Measurements from ENCODE around the gene COL9A3.
A peak's percentile ranks its signal among the peaks of the same experiment; 100 is the strongest.

Gene COL9A3

DNA sequence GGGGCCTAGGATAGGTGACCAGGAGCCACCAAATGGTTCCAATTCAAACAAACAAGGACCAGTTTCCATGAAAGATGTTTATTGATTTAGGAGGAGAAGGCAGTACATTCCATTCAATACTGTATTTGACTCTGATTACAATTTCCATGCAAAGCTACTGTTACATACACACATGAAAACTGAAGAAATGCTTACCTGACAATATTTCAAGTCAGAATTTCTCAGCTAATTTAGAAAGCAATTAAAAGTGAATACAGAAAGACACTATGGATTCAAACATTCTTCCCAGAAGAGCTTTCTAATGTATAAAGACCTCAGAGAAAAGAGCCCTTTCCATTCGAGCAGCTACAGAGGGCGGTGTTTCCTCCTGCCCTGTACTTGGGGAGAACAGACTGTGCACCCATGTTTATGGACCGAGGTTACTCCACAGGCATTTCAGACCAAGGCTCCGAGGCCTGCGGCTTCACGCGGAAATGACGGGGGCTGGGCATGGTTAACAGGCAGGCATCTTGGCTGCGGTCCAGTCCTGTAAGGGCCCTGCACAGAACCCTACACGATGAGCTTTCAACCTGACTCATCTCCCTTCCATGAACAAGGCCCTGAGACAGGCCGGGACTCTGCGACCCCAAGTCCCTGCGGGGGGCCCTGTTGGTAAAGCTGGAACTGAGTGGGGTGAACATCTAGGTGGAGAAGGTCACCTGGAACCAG, 70.5 kb downstream of the COL9A3 start:
- peak; percentile 84 for ATAC-seq
- Mint-ChIP-seq H3K4me1 (peaks cover 45% of the 10 kb centered on the region), H3K27ac (peak overlapping the region in 1 of 2 donors; percentile 63), H3K4me3 (peak overlapping the region in 1 of 2 donors; percentile 44), H3K27me3 (no peaks in the 10 kb centered on the region), H3K9me3 (no peaks in the 10 kb centered on the region)
- peak; percentile 31 to 62 for DNase-seq

GRCh38 chr20:62887860-62888239, 71.0 kb downstream of the COL9A3 start:
- Mint-ChIP-seq H3K27ac (no peak overlapping the region), H3K9me3 (no peaks in the 10 kb centered on the region), H3K27me3 (no peaks in the 10 kb centered on the region), H3K4me3 (peak overlapping the region in 1 of 2 donors; percentile 44), H3K4me1 (peaks cover 50% of the 10 kb centered on the region)
- ATAC-seq (no peak), DNase-seq (no peak)

DNA sequence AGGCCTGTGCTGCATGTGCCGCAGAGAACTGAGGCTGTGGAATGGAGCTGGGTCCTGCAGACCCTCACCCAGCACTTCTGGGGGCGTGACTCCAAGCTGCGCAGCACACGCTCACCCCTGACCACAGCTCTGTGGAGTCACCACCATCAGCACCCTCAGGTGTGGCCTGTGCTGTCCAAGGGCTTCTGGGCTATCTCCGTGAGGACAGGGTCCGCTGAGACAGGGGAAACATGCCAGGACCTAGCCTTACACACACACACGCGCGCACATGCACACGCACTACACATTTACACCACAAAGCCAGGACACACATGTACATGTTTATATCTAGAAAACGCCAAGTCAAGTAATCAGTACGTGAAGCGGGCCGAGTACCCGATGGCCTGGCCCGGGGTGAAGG, 71.6 kb downstream of the COL9A3 start:
- H3K27ac Mint-ChIP-seq, result no peak overlapping the region
- ATAC-seq (no peak), DNase-seq (no peak)
- peaks cover 56% of the 10 kb centered on the region for H3K4me1 Mint-ChIP-seq
- no peak overlapping the region for H3K4me3 Mint-ChIP-seq
- no peaks in the 10 kb centered on the region for H3K9me3 Mint-ChIP-seq
- no peaks in the 10 kb centered on the region for H3K27me3 Mint-ChIP-seq

GRCh38 chr20:62888910-62889309, 72.1 kb downstream of the COL9A3 start:
- no peak for ATAC-seq
- H3K27ac Mint-ChIP-seq, result no peak overlapping the region
- DNase-seq, result no peak
- H3K4me3 Mint-ChIP-seq, result no peak overlapping the region
- no peaks in the 10 kb centered on the region for H3K27me3 Mint-ChIP-seq
- H3K9me3 Mint-ChIP-seq, result no peaks in the 10 kb centered on the region
- peaks cover 61% of the 10 kb centered on the region for H3K4me1 Mint-ChIP-seq

DNA sequence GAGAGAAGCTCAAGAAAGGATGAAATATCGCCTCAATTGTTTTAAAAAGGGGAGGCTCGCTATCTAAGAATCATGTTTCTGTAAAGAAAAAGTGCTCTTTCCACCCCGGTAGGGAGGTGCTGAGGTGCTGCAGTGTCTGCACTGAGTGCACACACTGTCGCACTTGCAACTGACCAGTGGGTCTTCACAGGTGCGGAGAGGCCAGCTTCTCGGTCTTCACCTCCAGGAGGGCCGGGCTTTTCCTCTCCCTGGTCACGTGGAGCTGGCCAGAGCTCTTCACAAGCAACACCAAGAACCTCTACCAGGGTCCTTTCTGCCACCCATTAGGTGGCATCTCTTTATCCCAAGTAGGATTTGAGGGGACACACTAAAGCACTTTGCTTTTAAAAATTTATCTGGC, 72.6 kb downstream of the COL9A3 start:
- Mint-ChIP-seq H3K27me3 (no peaks in the 10 kb centered on the region), H3K27ac (no peak overlapping the region), H3K4me3 (no peak overlapping the region), H3K4me1 (peaks cover 66% of the 10 kb centered on the region), H3K9me3 (no peaks in the 10 kb centered on the region)
- DNase-seq (no peak), ATAC-seq (no peak)

- H3K4me3 Mint-ChIP-seq, result no peak overlapping the region
Measured at GRCh38 chr20:62889871-62890270, 73.0 kb downstream of the COL9A3 start.

GRCh38 chr20:62890444-62890843, 73.6 kb downstream of the COL9A3 start:
- DNase-seq (no peak), ATAC-seq (no peak)
- no peaks in the 10 kb centered on the region for H3K27me3 Mint-ChIP-seq
- H3K4me3 Mint-ChIP-seq, result no peak overlapping the region
- H3K27ac Mint-ChIP-seq, result no peak overlapping the region
- no peaks in the 10 kb centered on the region for H3K9me3 Mint-ChIP-seq
- H3K4me1 Mint-ChIP-seq, result peaks cover 71% of the 10 kb centered on the region

More at GRCh38 chr20:62889871-62890270, 73.0 kb downstream of the COL9A3 start:
- Mint-ChIP-seq H3K4me1 (peaks cover 66% of the 10 kb centered on the region), H3K27me3 (no peaks in the 10 kb centered on the region), H3K9me3 (no peaks in the 10 kb centered on the region), H3K27ac (no peak overlapping the region)
- ATAC-seq (no peak), DNase-seq (no peak)
